HG03575 (cell line): ENCODE measurements around the gene APOL1.

Source experiments
- ATAC-seq: cut with Tn5 transposase; IDR thresholded peaks from one replicate; pipeline ENCODE4 v1.9.1; 2021; ENCODE audit not compliant: unreplicated experiment, insufficient number of reproducible peaks, low FRiP score; ENCODE audit errors: extremely low read depth

APOL1 gene

DNA sequence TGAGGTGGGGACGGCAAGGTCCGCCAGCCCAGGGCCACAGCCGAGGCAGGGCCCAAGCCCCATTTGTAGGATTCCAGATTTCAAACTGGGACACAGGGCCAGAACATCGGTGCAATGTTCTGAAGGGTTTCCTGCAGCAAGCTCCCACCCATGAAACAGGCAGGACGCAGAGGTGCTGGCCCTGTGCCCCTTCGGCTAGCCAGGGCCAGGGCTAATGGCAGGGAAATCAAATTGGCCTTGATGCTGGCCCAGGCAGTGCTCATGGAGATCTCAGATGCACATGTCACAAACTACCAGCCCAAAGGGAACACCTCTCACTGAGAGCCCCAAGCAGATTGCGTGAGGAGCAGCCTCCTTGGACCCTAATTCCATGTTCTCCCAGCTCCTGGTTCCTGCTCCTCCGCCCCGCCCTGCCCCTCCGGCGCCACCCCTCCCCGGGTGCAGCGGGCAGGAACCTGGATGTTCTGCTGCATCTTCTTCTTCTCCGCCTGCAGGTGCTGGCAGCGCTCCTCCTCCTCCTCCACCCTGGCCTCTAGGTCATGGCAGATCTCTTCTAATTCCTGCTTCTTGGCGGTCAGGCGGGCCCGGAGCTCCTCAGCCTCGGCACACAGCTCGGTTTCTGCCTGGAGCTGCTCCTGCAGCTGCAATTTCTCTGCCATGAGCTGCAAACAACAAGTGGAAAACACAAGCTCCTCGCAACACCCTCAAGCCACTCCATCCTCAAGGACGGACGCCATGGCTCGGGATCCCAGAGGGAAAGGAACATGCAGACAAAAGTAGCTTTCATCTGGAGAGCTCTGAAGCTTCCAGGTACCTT, 47.7 kb downstream of the APOL1 start:
- ATAC-seq: no peak

GRCh38 chr22:36301384-36301828, 48.5 kb downstream of the APOL1 start:
- no peak for ATAC-seq

- no peak for ATAC-seq
These were observed 48.9 kb downstream of the APOL1 start for GRCh38 chr22:36301851-36302250.

- ATAC-seq: no peak
These were observed 49.6 kb downstream of the APOL1 start for GRCh38 chr22:36302439-36303114.

DNA sequence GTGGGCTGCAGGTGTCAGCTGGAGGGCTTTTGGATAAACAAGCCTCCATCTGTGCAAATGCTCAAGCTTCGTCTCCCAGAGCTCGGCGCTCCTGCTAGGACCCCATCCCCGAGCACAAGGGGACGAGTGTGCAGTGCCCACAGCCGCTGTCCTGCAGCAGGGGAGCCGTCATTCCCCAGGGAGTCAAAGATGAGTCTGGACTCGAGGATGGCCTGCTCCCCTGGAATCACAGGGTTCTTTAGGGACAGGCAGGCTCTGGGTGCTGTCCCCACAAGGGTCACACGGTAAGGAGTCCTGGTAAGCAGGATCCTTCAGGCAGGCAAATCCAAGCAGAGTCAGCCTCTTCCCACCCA, 50.2 kb downstream of the APOL1 start:
- no peak for ATAC-seq

DNA sequence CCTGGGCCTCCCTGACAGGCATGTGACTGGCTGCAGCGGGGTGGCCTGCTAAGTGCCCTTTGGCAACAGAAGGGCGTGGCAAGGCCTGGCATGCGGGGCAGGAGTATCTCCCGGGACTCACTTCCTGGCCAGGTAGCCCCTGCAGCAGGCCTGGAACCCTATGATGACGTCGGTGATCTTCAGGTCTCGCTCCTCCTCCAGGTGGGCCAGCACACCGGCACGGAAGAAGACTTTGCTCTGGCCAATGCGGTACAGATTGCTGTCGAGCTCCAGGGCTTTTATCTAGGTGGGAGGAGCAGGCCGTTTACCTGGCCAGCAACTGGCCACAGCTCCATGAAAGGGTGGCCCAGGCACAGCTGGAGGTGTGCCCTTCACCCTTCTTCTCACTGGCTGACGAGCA, 50.9 kb downstream of the APOL1 start:
- no peak for ATAC-seq

DNA sequence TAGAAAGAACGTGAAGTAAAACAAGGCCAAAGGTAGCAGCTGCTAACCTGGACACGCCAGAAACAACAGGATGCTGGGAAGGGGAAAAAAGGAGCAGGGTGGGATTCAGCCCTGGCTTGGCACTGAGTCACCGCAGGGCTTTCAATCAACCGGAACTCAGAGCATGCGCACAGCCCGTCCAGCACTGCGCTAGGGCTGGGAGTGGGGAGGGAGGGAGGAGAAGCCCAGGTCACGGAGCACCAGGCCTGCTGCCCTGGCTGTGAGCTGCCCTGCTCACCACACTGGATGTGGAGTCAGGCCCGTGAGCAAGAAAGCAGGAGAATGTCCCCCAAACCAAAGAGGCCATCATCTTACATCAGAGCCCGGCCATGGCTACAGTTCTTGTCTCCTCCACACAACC, 51.5 kb downstream of the APOL1 start:
- no peak for ATAC-seq

GRCh38 chr22:36305813-36306212, 52.9 kb downstream of the APOL1 start:
- ATAC-seq: no peak

DNA sequence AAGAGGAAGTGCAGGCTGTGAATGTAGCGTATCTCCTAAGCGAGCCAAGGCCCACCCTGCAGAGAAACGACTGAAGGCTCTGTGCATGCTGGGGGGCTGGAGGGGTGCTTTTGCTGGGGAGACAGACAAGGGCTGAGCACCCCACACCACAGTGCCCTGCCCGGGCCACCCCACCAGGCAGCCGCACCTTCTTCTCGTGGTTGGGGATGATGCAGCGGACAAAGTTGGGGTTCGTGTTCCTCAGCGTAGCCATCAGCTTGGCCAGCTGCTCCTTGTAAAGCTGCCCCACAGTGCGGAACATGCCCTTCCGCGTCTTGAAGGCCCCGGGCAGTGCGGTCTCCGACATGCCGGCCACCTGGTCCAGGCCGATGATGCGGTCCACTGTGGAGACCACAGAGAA, 53.3 kb downstream of the APOL1 start:
- ATAC-seq: no peak

DNA sequence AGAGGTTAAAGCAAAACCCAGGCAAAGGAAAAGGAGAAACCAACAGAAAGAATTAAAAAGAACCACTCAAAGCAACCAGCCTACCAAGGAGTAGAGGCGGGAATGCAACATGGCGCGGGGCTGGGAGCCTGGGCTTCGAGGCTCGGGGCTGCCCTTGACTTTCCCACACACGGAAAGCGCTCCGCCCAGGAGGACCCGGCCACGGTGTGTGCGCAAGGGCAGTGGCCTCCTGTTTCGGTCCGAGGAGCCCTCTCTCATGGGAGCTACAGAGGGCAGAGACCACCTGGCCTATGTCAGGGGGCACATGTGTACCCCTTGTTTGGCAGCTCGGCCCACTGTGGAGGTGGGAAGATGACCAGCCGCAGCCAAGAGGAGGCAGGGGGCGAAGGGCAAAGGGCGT, 55.9 kb downstream of the APOL1 start:
- no peak for ATAC-seq

DNA sequence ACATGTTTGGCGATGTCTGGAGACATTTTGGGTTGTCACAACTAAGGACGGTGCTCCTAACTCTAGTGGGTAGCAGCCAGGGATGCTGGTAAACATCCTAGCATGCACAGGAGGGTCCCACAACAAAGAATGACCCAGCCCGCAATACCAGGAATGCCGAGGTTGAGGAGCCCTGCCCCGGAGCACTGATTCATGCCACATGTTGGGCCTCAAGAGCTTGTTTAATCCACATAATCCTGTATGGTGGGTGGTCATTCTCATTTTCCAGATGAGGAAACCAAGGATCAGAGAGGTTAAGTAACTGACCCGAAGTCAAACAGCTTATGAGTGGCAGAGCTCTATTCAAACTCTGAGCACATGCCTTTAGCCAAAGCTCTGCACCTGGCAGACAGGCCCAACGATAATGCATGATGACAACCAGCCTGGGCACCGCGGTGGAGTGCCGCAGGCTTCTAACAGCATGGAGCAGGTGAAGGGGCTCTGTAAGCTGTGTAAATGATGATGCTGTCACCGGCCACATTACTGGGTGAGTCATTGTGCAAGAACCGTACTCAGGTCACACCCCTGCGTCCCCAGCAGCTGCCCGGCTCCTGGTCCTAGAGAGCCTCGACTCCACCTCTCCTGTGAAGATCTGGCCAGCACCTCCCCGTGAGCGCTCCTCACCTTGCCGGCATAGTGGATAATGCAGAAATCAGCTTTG, 58.6 kb downstream of the APOL1 start:
- no peak for ATAC-seq

- no peak for ATAC-seq
These were observed 62.4 kb downstream of the APOL1 start for GRCh38 chr22:36315325-36315724.

GRCh38 chr22:36316419-36316818, 63.5 kb downstream of the APOL1 start:
- no peak for ATAC-seq
